GM06990 (cell line): ENCODE results near the gene FKBP4.

Experiments used
- DNase-seq: peaks from one replicate; pipeline ENCODE4 v3.0.0-alpha.2; 2011; ENCODE audit not compliant: insufficient read length; ENCODE audit errors: extremely low read depth
- H3K27me3 ChIP-seq: replicated peaks from 2 replicates; pipeline ENCODE4 v1.6.0; 2011; ENCODE audit warnings: low read length; ENCODE audit not compliant: control insufficient read depth, insufficient read depth
- H3K36me3 ChIP-seq: 2 replicates; pipeline ENCODE4 v1.5.1; 2011; ENCODE audit warnings: low read length; ENCODE audit not compliant: control insufficient read depth, insufficient read depth
- H3K4me3 ChIP-seq: replicated peaks from 2 replicates; pipeline ENCODE4 v1.5.1; 2011; ENCODE audit warnings: low read depth, mild to moderate bottlenecking, control low read depth, low read length
- CTCF ChIP-seq: IDR thresholded peaks from 2 replicates; pipeline ENCODE4 v1.5.1; 2011; ENCODE audit warnings: low read length, control low read depth, mild to moderate bottlenecking, inconsistent platforms; ENCODE audit not compliant: insufficient read depth, poor library complexity, severe bottlenecking

The FKBP4 gene

GRCh38 chr12:2783936-2784600 lies 10.7 kb upstream of the FKBP4 start:
- TF ChIP-seq CTCF = peak; percentile 87
- Histone ChIP-seq H3K36me3 (no peaks in the 10 kb centered on the region), H3K27me3 (no peaks in the 10 kb centered on the region; the same call in 1 of the 2 replicates), H3K4me3 (no peak overlapping the region)
- DNase-seq = peak; percentile 20

DNA sequence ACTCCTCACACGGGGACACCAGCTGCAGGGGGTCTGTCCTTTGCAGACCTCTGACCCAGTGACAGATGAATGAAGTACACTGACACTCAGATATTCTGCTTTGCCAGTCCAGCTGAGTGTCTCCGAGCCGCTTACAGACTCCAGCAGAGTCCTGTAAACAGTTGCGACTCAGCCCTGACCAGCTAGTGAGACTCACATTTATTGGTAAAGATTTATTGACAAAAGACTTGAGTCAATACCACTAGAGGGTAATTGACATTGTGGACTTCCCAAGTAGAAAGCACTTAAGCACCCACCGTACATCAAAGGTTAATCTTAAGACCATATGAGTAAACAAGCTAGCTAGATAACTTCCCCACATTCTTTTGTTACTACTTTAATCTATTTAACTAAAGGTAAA lies 9.8 kb upstream of the FKBP4 start:
- Histone ChIP-seq H3K36me3 (no peaks in the 10 kb centered on the region), H3K27me3 (no peaks in the 10 kb centered on the region; the same call in 1 of the 2 replicates), H3K4me3 (no peak overlapping the region)
- TF ChIP-seq CTCF = no peak
- no peak for DNase-seq

GRCh38 chr12:2791089-2791488 lies 3.7 kb upstream of the FKBP4 start:
- DNase-seq = no peak
- Histone ChIP-seq H3K36me3 (no peaks in the 10 kb centered on the region), H3K4me3 (no peak overlapping the region), H3K27me3 (no peaks in the 10 kb centered on the region)
- no peak for TF ChIP-seq CTCF

GRCh38 chr12:2792671-2793500 lies 1.9 kb upstream of the FKBP4 start:
- DNase-seq = no peak
- no peak for TF ChIP-seq CTCF
- no peaks in the 10 kb centered on the region for H3K27me3 ChIP-seq
- no peak overlapping the region for H3K4me3 ChIP-seq
- H3K36me3 ChIP-seq = peaks cover 2% of the 10 kb centered on the region; the same call in 1 of the 2 replicates

DNA sequence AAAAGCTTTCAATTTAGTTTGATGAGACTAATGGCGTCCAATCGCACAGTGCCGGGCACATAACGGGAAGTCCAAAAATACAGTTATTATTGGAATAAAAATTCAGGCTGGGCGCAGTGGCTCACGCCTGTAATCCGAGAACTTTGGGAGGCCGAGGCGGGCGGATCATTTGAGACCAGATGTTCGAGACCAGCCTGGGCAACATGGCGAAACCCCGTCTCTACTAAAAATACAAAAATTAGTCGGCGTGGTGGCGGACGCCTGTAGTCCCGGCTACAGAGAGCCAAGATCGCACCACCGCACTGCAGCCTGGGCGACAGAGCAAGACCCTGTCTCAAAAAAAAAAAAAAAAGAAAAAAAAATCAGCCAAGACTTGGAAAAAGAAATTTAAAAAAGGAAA lies 1.2 kb upstream of the FKBP4 start:
- TF ChIP-seq CTCF = no peak
- no peaks in the 10 kb centered on the region for H3K27me3 ChIP-seq
- no peak overlapping the region for H3K4me3 ChIP-seq
- H3K36me3 ChIP-seq = peaks cover 5% of the 10 kb centered on the region
- no peak for DNase-seq
